Adrenal gland (tissue), 12 donors: Measurements from ENCODE around the gene OAS2. TPM values are rescaled to one million over a fixed set of nuclear protein-coding genes. Genes with fewer than 3 reads are reported as not detected.

ENCODE experiments used
- DNase-seq, 7 donors: peaks; one replicate each; pipeline ENCODE4 v3.0.0-alpha.2; 2019 to 2020
- H3K27ac ChIP-seq, 5 donors: fragments of 200-600 bp; sonication (generic) in 4 of 5; 1 replicate in 3 of 5; 2 replicates in 2 of 5; pipeline versions ENCODE4 v1.5.1 to v1.8.0; 2016 to 2020; ENCODE audit warnings: mild to moderate bottlenecking in 1 of 5
- H3K27me3 ChIP-seq: fragments of 200-600 bp; 2 replicates; pipeline ENCODE4 v1.8.0; 2021
- H3K36me3 ChIP-seq, 2 donors: fragments of 200-600 bp; replicated peaks in 1 of 2; 1 replicate in 1 of 2; 2 replicates in 1 of 2; pipeline versions ENCODE4 v1.5.1 to v1.8.0; 2018 to 2022
- H3K4me1 ChIP-seq, 2 donors: fragments of 200-600 bp; replicated peaks in 1 of 2; 1 replicate in 1 of 2; 2 replicates in 1 of 2; pipeline versions ENCODE4 v1.5.1 to v1.8.0; 2018 to 2021
- H3K4me3 ChIP-seq, 4 donors: fragments of 200-600 bp; sonication (generic) in 3 of 4; one replicate each; pipeline ENCODE4 v1.5.1; 2016 to 2018
- H3K9me3 ChIP-seq, 3 donors: fragments of 200-600 bp; sonication (generic) in 1 of 3; replicated peaks in 1 of 3; 1 replicate in 2 of 3; 2 replicates in 1 of 3; pipeline versions ENCODE4 v1.5.1 to v1.8.0; 2016 to 2021
- CTCF ChIP-seq, 6 experiments: fragments of 450-650 bp in 4 of 6; fragments of 200-600 bp in 2 of 6; sonication (generic) in 1 of 6; IDR thresholded peaks; 1 replicate in 5 of 6; 2 replicates in 1 of 6; pipeline versions ENCODE4 v1.5.1 to v1.8.0; 2016 to 2021; ENCODE audit warnings: antibody characterized with exemption in 6 of 6, mild to moderate bottlenecking in 2 of 6, moderate library complexity in 1 of 6
- POLR2A ChIP-seq, 2 donors: fragments of 450-650 bp; IDR thresholded peaks; one replicate each; pipeline ENCODE4 v1.6.1; 2017; ENCODE audit warnings: antibody characterized with exemption in 2 of 2, mild to moderate bottlenecking in 2 of 2, moderate library complexity in 1 of 2
- WGBS, 4 donors: extraction: QIAGEN DNeasy Blood & Tissue Kit in 2 of 4; methylation state at CpG; one replicate each; pipeline versions ENCODE4 v1.1.5 to v1.1.7; 2013 to 2017; 5-methylcytosine and 5-hydroxymethylcytosine counted together
- intact Hi-C, 2 donors: fragments of 100-400 bp; cut with DNase I; formaldehyde crosslinking; loops; one replicate each; pipeline versions ENCODE4 v1.14.1 to v1.15.0; 2022 to 2023
- polyA plus RNA-seq, 3 donors: library from polyadenylated mRNA; stranded (reverse); fragments of 200-250 nt in 2 of 3; fragments of 350-450 nt in 1 of 3; fragmentation: Illumina TruSeq in 1 of 3; extraction: RNeasy Lipid Tissue Mini Kit (QIAGEN cat#74804) in 1 of 3; gene quantifications; one replicate each; pipeline ENCODE4 v1.2.3, GENCODE V29; 2013 to 2014
- total RNA-seq, 9 donors: library from RNA; depleted of rRNA in 4 of 9; stranded (reverse); fragments of >200 nt in 4 of 9; fragments of 120-200 nt in 1 of 9; fragmentation: NEBNext Ultra II Directional in 1 of 9; extraction: Animal tissue kit (Norgen Biotek cat#: 25700) in 1 of 9; gene quantifications; one replicate each; pipeline versions ENCODE4 v1.1.0 to v1.2.4, GENCODE V29; 2013 to 2023
- donor health status: healthy with polysubstance abuse.
- donor health status: Bipolar disorder and iron deficiency.
- donor health status: DM: yes; HTN: yes; CAD: no.
- donor health status: DM: no; HTN: no; CAD: no.
- donor health status: DM: no; HTN: no; CAD: no.
- donor health status: DM: yes; HTN: yes; CAD: no.

OAS2 gene
- total and polyA plus RNA-seq, 12 donors, result 2.5 to 30.4 (median 8.5) TPM

GRCh38 chr12:113006641-113007040, 28.3 kb downstream of the OAS2 start:
- intact Hi-C loops, result no loop called here

GRCh38 chr12:113007166-113007565, 28.8 kb downstream of the OAS2 start:
- peak overlapping the region in 2 of 5 donors; percentile 65 to 83 for H3K27ac ChIP-seq
- no peak overlapping the region for H3K4me3 ChIP-seq
- TF ChIP-seq CTCF (IDR thresholded peaks at IDR 0.05) (no peak), POLR2A (IDR thresholded peaks at IDR 0.05) (no peak)
- H3K36me3 ChIP-seq, result no peaks in the 10 kb centered on the region
- intact Hi-C loops, result no loop called here
- no peaks in the 10 kb centered on the region for H3K27me3 ChIP-seq
- DNase-seq, result peak; percentile 42 to 82 (median 72)
- H3K9me3 ChIP-seq, result no peaks in the 10 kb centered on the region
- WGBS, 4 donors, result 47 to 75% (median 51%) methylated on average over 4 of the region's 4 CpGs
- peaks cover 0 to 6% of the 10 kb centered on the region in 2 donors for H3K4me1 ChIP-seq

More at GRCh38 chr12:113006641-113007040, 28.3 kb downstream of the OAS2 start:
- no peak for DNase-seq
- no peak for TF ChIP-seq CTCF (IDR thresholded peaks at IDR 0.05)
- 77 to 86% (median 83%) methylated on average over 6 of the region's 6 CpGs for WGBS, 4 donors
- no peaks in the 10 kb centered on the region for H3K9me3 ChIP-seq
- H3K27ac ChIP-seq, result peak overlapping the region in 2 of 5 donors; percentile 65 to 83
- H3K36me3 ChIP-seq, result no peaks in the 10 kb centered on the region
- H3K4me1 ChIP-seq, result peaks cover 0 to 6% of the 10 kb centered on the region in 2 donors
- no peak overlapping the region for H3K4me3 ChIP-seq
- H3K27me3 ChIP-seq, result no peaks in the 10 kb centered on the region

GRCh38 chr12:113010701-113011100, 32.4 kb downstream of the OAS2 start:
- Histone ChIP-seq H3K4me3 (no peak overlapping the region), H3K36me3 (no peaks in the 10 kb centered on the region), H3K4me1 (peaks cover 0 to 6% of the 10 kb centered on the region in 2 donors), H3K9me3 (no peaks in the 10 kb centered on the region), H3K27me3 (no peaks in the 10 kb centered on the region), H3K27ac (no peak overlapping the region)
- 68 to 83% (median 78%) methylated on average over 2 of the region's 2 CpGs for WGBS, 4 donors
- intact Hi-C loops, result no loop called here
- no peak for DNase-seq
- TF ChIP-seq CTCF (IDR thresholded peaks at IDR 0.05) (no peak), POLR2A (IDR thresholded peaks at IDR 0.05) (no peak)

GRCh38 chr12:113014565-113014964, 36.2 kb downstream of the OAS2 start:
- Histone ChIP-seq H3K36me3 (no peaks in the 10 kb centered on the region), H3K27me3 (no peaks in the 10 kb centered on the region), H3K27ac (no peak overlapping the region), H3K4me3 (no peak overlapping the region), H3K9me3 (no peaks in the 10 kb centered on the region), H3K4me1 (no peaks in the 10 kb centered on the region)
- no peak for TF ChIP-seq CTCF (IDR thresholded peaks at IDR 0.05)
- no peak for TF ChIP-seq POLR2A (IDR thresholded peaks at IDR 0.05)
- WGBS, 4 donors, result 58 to 72% (median 66%) methylated on average over 8 to 9 of the region's 9 CpGs
- DNase-seq, result no peak
- intact Hi-C loops, result no loop called here
